T-helper 17 cell (primary cell): Measurements from ENCODE around the gene PIK3R2. TPM values are rescaled to one million over a fixed set of nuclear protein-coding genes. Genes with fewer than 3 reads are reported as not detected.

Source experiments
- ATAC-seq: fragments of 150-1000 bp; cut with Tn5 transposase; 2 replicates; pipeline ENCODE4 v1.10.0; 2021; ENCODE audit warnings: mild to moderate bottlenecking, moderate library complexity
- DNase-seq, 3 donors: peaks; one replicate each; pipeline versions ENCODE4 v3.0.0 to v3.0.0-alpha.2; 2020 to 2021
- H3K9me3 ChIP-seq: one replicate; pipeline ENCODE4 v1.7.0; 2013; ENCODE audit warnings: low read length, mild to moderate bottlenecking; ENCODE audit not compliant: control insufficient read depth, poor library complexity, severe bottlenecking
- H3K27ac Mint-ChIP-seq: one replicate; pipeline ENCODE4 v1.8.0; 2022; ENCODE audit warnings: mild to moderate bottlenecking, moderate library complexity, mixed read lengths
- H3K27me3 Mint-ChIP-seq: one replicate; pipeline ENCODE4 v1.8.0; 2022; ENCODE audit warnings: mixed read lengths
- H3K36me3 Mint-ChIP-seq: one replicate; pipeline ENCODE4 v1.8.0; 2022; ENCODE audit warnings: low read depth, mixed read lengths
- H3K4me1 Mint-ChIP-seq: one replicate; pipeline ENCODE4 v1.8.0; 2022; ENCODE audit warnings: mild to moderate bottlenecking, mixed read lengths
- H3K4me3 Mint-ChIP-seq: one replicate; pipeline ENCODE4 v1.8.0; 2022; ENCODE audit warnings: mild to moderate bottlenecking, moderate library complexity, mixed read lengths
- total RNA-seq, 4 donors: library from RNA in 2 of 4; stranded (reverse) in 2 of 4; gene quantifications; one replicate each; pipeline ENCODE4 v1.2.3 and lab custom pipeline; 2022 to 2026

Gene PIK3R2
- total RNA-seq, 2 donors from 2014 or later = 8.6 to 9.1 TPM

- peaks cover 5% of the 10 kb centered on the region for H3K36me3 Mint-ChIP-seq
- H3K4me3 Mint-ChIP-seq = no peak overlapping the region
- H3K9me3 ChIP-seq = no peaks in the 10 kb centered on the region
- DNase-seq = no peak
- peaks cover 26% of the 10 kb centered on the region for H3K4me1 Mint-ChIP-seq
- ATAC-seq = no peak
- H3K27ac Mint-ChIP-seq = no peak overlapping the region
- H3K27me3 Mint-ChIP-seq = no peaks in the 10 kb centered on the region
Measured at GRCh38 chr19:18196511-18196845, 43.5 kb downstream of the PIK3R2 start.

GRCh38 chr19:18197306-18197705 is 44.3 kb downstream of the PIK3R2 start:
- H3K36me3 Mint-ChIP-seq = peaks cover 5% of the 10 kb centered on the region
- DNase-seq = no peak
- no peak for ATAC-seq
- H3K4me1 Mint-ChIP-seq = peaks cover 25% of the 10 kb centered on the region
- no peaks in the 10 kb centered on the region for H3K9me3 ChIP-seq
- no peaks in the 10 kb centered on the region for H3K27me3 Mint-ChIP-seq
- H3K4me3 Mint-ChIP-seq = no peak overlapping the region
- H3K27ac Mint-ChIP-seq = no peak overlapping the region

- H3K4me3 Mint-ChIP-seq = no peak overlapping the region
- ATAC-seq = no peak
- DNase-seq = no peak
- no peaks in the 10 kb centered on the region for H3K9me3 ChIP-seq
- no peak overlapping the region for H3K27ac Mint-ChIP-seq
- H3K4me1 Mint-ChIP-seq = peaks cover 25% of the 10 kb centered on the region
- H3K27me3 Mint-ChIP-seq = no peaks in the 10 kb centered on the region
- H3K36me3 Mint-ChIP-seq = peaks cover 5% of the 10 kb centered on the region
Measured at GRCh38 chr19:18197941-18198340, 45.0 kb downstream of the PIK3R2 start.

- peaks cover 26% of the 10 kb centered on the region for H3K4me1 Mint-ChIP-seq
- peaks cover 5% of the 10 kb centered on the region for H3K36me3 Mint-ChIP-seq
- no peak overlapping the region for H3K27ac Mint-ChIP-seq
- no peak overlapping the region for H3K4me3 Mint-ChIP-seq
- DNase-seq (no peak), ATAC-seq (no peak)
- H3K9me3 ChIP-seq = no peaks in the 10 kb centered on the region
- no peaks in the 10 kb centered on the region for H3K27me3 Mint-ChIP-seq
Measured at GRCh38 chr19:18198374-18198773, 45.4 kb downstream of the PIK3R2 start.

GRCh38 chr19:18202397-18202777 is 49.4 kb downstream of the PIK3R2 start:
- Mint-ChIP-seq H3K27ac (peak overlapping the region; percentile 39), H3K27me3 (no peaks in the 10 kb centered on the region), H3K4me1 (peaks cover 25% of the 10 kb centered on the region), H3K4me3 (peak overlapping the region; percentile 67), H3K36me3 (peaks cover 5% of the 10 kb centered on the region)
- ATAC-seq = no peak
- DNase-seq = no peak
- H3K9me3 ChIP-seq = no peaks in the 10 kb centered on the region

GRCh38 chr19:18202778-18203407 is 49.9 kb downstream of the PIK3R2 start:
- Mint-ChIP-seq H3K4me3 (peak overlapping the region; percentile 93), H3K4me1 (peaks cover 25% of the 10 kb centered on the region), H3K27me3 (no peaks in the 10 kb centered on the region), H3K36me3 (peaks cover 5% of the 10 kb centered on the region), H3K27ac (peak overlapping the region; percentile 93)
- DNase-seq = no peak
- H3K9me3 ChIP-seq = no peaks in the 10 kb centered on the region
- no peak for ATAC-seq

- ATAC-seq = peak; percentile 22
- peaks cover under 1% of the 10 kb centered on the region for H3K27me3 Mint-ChIP-seq
- peak in 2 of 3 donors; percentile 42 to 52 for DNase-seq
Measured at GRCh38 chr19:18203408-18203862, 50.5 kb downstream of the PIK3R2 start.

GRCh38 chr19:18203863-18204393 is 51.0 kb downstream of the PIK3R2 start, which contains the start of gene RAB3A:
Gene RAB3A, minus strand, starts transcription at chr19:18204042. Its CDS starts 1,302 bp downstream, at chr19:18202740.
- Mint-ChIP-seq H3K36me3 (no peaks in the 10 kb centered on the region), H3K27me3 (peaks cover 5% of the 10 kb centered on the region), H3K4me1 (peaks cover 20% of the 10 kb centered on the region), H3K27ac (peak within 1 kb of the TSS; percentile 93), H3K4me3 (peak within 1 kb of the TSS; percentile 93)
- peak; percentile 96 to 100 (median 99) for DNase-seq
- peak; percentile 91 for ATAC-seq
- no peaks in the 10 kb centered on the region for H3K9me3 ChIP-seq

More at GRCh38 chr19:18203408-18203862, 50.5 kb downstream of the PIK3R2 start:
- Mint-ChIP-seq H3K27ac (peak overlapping the region; percentile 93), H3K4me1 (peaks cover 21% of the 10 kb centered on the region), H3K4me3 (peak overlapping the region; percentile 93), H3K36me3 (peaks cover 2% of the 10 kb centered on the region)
- no peaks in the 10 kb centered on the region for H3K9me3 ChIP-seq

GRCh38 chr19:18204394-18205199 is 51.6 kb downstream of the PIK3R2 start:
- no peaks in the 10 kb centered on the region for H3K9me3 ChIP-seq
- Mint-ChIP-seq H3K27ac (peak overlapping the region; percentile 93), H3K4me1 (peaks cover 20% of the 10 kb centered on the region), H3K4me3 (peak overlapping the region; percentile 93), H3K27me3 (peaks cover 6% of the 10 kb centered on the region), H3K36me3 (no peaks in the 10 kb centered on the region)
- ATAC-seq = no peak
- peak in 1 of 3 donors; percentile 17 for DNase-seq

- H3K27me3 Mint-ChIP-seq = peaks cover 14% of the 10 kb centered on the region
- no peaks in the 10 kb centered on the region for H3K9me3 ChIP-seq
- H3K4me1 Mint-ChIP-seq = peaks cover 20% of the 10 kb centered on the region
- no peaks in the 10 kb centered on the region for H3K36me3 Mint-ChIP-seq
- no peak for ATAC-seq
- H3K4me3 Mint-ChIP-seq = peak overlapping the region; percentile 93
- DNase-seq = peak in 1 of 3 donors; percentile 21
- peak overlapping the region; percentile 93 for H3K27ac Mint-ChIP-seq
Measured at GRCh38 chr19:18205200-18205892, 52.4 kb downstream of the PIK3R2 start.

- Mint-ChIP-seq H3K36me3 (no peaks in the 10 kb centered on the region), H3K27ac (no peak overlapping the region), H3K4me3 (no peak overlapping the region), H3K4me1 (peaks cover 20% of the 10 kb centered on the region), H3K27me3 (peaks cover 16% of the 10 kb centered on the region)
- DNase-seq (no peak), ATAC-seq (no peak)
- no peaks in the 10 kb centered on the region for H3K9me3 ChIP-seq
Measured at GRCh38 chr19:18206018-18206417, 53.1 kb downstream of the PIK3R2 start.

- Mint-ChIP-seq H3K4me3 (no peak overlapping the region), H3K27me3 (peaks cover 23% of the 10 kb centered on the region), H3K36me3 (no peaks in the 10 kb centered on the region), H3K4me1 (peaks cover 9% of the 10 kb centered on the region), H3K27ac (no peak overlapping the region)
- no peaks in the 10 kb centered on the region for H3K9me3 ChIP-seq
- peak; percentile 29 to 61 (median 36) for DNase-seq
- ATAC-seq = no peak
Measured at GRCh38 chr19:18208098-18208951, 55.4 kb downstream of the PIK3R2 start.
